NCI-H1436 (cell line): ENCODE data around the gene GPR15LG.

ENCODE experiments used
- DNase-seq: peaks from one replicate; lab custom pipeline; 2025; lab: John Stamatoyannopoulos, UW

The GPR15LG gene

GRCh38 chr10:84214612-84215235, 41.1 kb downstream of the GPR15LG start:
- no peak for DNase-seq

- no peak for DNase-seq
These were observed 43.2 kb downstream of the GPR15LG start for GRCh38 chr10:84216834-84217233.

GRCh38 chr10:84217746-84218145, 44.1 kb downstream of the GPR15LG start:
- no peak for DNase-seq

- no peak for DNase-seq
These were observed 48.3 kb downstream of the GPR15LG start for GRCh38 chr10:84221916-84222315.

- no peak for DNase-seq
These were observed 50.9 kb downstream of the GPR15LG start for GRCh38 chr10:84224411-84225028.

- no peak for DNase-seq
These were observed 52.0 kb downstream of the GPR15LG start, which contains the start of gene LRIT2 for GRCh38 chr10:84225427-84226173. TSS of gene LRIT2 (minus strand) at chr10:84225544. CDS start at chr10:84225520, 24 bp downstream.

GRCh38 chr10:84226616-84227015, 53.0 kb downstream of the GPR15LG start:
- no peak for DNase-seq

- no peak for DNase-seq
These were observed 54.2 kb downstream of the GPR15LG start for GRCh38 chr10:84227810-84228209.

- DNase-seq = no peak
These were observed 56.8 kb downstream of the GPR15LG start for GRCh38 chr10:84230359-84230758.

- no peak for DNase-seq
These were observed 58.8 kb downstream of the GPR15LG start for GRCh38 chr10:84232376-84232775.

GRCh38 chr10:84233940-84234339, 60.3 kb downstream of the GPR15LG start:
- DNase-seq = no peak

GRCh38 chr10:84234479-84234878, 60.9 kb downstream of the GPR15LG start:
- no peak for DNase-seq
